HG02885 (cell line): ENCODE results near the gene TARM1.
"Not testable (repeated sequence)": the region's sequence is repeated elsewhere in the genome, so short reads cannot be mapped to it uniquely, and the experiment has no call there.

Experiments
- ATAC-seq: cut with Tn5 transposase; IDR thresholded peaks from one replicate; pipeline ENCODE4 v1.9.1; 2021; ENCODE audit warnings: mild to moderate bottlenecking; ENCODE audit not compliant: unreplicated experiment, poor library complexity

TARM1 gene

GRCh38 chr19:54100561-54100960 is 19.4 kb upstream of the TARM1 start, which contains the start of gene OSCAR:
OSCAR (minus strand) TSS chr19:54100803; CDS start chr19:54100792, 11 bp downstream.
- no peak for ATAC-seq

- not testable (repeated sequence) for ATAC-seq
Measured at GRCh38 chr19:54099903-54100255, 18.7 kb upstream of the TARM1 start.

DNA sequence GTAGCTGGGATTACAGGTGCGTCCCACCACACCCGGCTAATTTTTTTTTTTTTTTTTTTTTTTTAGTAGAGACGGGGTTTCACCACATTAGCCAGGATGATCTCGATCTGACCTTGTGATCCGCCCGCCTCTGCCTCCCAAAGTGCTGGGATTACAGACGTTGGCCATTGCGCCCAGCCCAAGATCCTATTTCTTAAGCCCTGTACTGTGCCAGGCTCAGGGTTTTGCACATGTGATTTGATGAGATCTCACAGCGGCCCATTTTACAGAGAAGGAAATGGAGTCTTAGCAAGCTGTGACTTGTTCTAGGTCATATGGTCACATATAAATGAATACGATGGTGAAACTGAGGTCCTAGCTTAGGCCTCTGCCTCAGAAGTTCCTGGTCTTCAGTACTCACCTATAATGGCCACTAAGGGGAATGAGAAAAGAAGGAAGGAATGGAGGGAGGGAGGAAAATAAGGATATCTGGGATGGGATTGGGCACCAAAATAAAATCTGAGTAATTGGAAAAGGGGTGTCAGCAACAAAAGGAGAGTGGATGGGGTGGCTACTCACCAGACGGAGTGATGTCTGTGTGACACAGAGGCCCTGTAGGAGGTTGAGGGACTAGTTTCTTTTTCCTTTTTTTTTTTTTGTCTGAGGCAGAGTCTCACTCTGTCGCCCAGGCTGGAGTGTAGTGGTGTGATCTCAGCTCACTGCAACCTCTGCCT is 18.2 kb upstream of the TARM1 start:
- ATAC-seq: no peak

- no peak for ATAC-seq
Measured at GRCh38 chr19:54096617-54097106, 15.5 kb upstream of the TARM1 start.

DNA sequence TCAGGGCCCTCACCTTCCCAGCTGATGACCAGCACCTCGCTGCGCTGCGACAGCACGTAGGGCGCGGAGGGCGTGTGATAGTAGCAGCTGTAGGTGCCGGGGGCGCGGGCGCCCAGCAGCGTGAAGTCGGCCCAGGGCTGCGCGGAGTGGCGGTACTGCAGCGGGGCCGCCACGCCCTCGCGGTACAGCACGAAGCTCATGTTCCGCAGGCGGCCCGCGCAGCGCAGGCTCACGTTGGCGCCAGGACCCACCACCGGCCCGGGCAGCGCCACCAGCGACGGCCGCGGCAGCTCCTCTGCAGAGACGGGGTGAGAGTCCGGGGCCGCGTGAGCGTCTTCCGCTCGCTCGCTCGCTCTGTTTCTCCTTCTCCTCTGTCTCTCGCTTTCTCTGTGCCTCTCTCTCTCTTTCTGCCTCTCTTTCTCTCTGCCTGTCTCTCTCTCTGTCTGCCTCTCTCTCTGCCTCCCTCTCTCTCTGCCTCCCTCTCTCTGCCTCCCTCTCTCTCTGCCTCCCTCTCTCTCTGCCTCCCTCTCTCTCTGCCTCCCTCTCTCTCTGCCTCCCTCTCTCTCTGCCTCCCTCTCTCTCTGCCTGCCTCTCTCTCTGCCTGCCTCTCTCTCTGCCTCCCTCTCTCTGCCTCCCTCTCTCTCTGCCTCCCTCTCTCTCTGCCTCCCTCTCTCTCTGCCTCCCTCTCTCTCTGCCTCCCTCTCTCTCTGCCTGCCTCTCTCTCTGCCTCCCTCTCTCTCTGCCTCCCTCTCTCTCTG is 14.9 kb upstream of the TARM1 start:
- ATAC-seq: not testable (repeated sequence)

GRCh38 chr19:54095136-54095858 is 14.1 kb upstream of the TARM1 start:
- ATAC-seq: no peak

- no peak for ATAC-seq
Measured at GRCh38 chr19:54094426-54095000, 13.3 kb upstream of the TARM1 start.

GRCh38 chr19:54084410-54084809 is 3.2 kb upstream of the TARM1 start:
- no peak for ATAC-seq

GRCh38 chr19:54077334-54077733 is 3.8 kb downstream of the TARM1 start:
- ATAC-seq: no peak

DNA sequence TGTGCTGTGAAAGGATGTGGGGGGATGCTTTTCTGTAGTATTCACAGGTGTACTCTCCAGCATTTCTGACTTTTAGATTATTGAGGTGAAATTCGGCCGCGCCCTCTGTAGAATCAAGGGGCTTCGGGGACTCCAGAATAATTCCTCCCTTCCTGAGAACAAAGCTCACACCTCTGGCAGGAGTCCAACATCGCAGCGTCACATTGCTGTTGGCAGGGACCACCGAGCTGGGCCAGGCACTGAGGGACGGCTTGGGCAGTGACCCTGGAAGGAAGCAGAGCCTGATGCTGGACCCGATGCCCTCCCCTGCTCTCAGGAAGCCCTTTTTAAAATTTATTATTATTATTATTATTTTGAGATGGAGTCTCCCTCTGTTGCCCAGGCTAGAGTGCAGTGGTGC is 6.3 kb downstream of the TARM1 start:
- ATAC-seq: no peak

DNA sequence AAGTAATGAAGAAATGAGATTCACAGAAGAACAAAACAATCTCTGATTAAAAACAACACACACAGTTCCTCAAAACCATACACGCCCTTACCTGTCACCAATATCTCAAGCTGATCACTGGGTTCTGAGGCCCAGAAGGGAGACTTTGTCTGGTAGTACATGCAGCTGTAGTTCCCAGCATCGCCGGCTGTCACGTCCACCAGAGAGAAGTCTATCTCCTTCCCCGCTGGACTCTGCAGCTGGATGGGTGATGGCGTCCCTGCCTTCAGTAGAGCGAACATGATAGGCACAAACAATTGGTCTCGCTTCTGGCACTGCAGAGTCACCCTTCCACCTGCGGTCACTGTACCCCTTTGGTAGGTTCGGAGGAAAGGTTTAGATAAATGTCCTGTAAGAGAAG is 7.3 kb downstream of the TARM1 start:
- ATAC-seq: no peak

GRCh38 chr19:54069470-54069869 is 11.7 kb downstream of the TARM1 start:
- no peak for ATAC-seq

DNA sequence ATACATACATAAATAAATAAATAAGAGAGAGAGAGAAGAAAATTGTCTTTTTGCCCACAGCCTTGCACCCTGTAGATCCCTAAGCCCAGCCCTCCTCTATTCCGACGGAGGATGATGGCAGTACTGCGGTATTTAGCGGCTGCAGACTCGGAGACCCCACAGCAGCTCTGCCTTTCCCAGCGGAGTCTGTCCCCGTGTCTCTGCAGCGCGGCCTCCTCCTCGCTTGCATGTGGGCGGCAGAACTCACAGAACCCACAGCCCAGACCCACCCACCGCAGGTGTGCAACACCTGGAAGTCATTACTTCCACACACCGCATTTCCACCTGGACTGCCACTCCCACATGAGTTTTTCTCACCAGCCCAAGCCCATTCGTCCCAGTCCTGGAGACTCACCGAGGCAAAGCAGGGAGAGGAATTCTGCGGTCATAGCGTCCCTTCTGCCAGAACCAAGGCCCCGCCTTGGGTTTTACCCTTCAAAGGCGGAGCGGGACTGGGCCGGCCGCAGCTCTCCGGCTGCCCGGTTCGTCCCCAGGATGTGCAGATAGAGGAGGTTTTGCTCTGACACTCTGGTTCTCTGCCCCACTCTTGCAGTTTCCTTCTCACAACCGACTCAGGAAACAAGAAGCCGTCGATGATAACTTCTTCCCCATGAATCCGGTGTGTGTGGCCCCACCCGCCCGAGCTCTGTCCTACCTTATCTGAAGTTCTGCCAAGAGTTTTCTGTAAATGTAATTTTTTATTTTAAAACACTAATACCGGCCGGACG is 17.6 kb downstream of the TARM1 start, which contains the start of gene VSTM1:
Gene VSTM1, minus strand, starts transcription at position 548 of the 767 bp plus-strand sequence. Its CDS starts 120 bp downstream, at position 428.
- no peak for ATAC-seq

DNA sequence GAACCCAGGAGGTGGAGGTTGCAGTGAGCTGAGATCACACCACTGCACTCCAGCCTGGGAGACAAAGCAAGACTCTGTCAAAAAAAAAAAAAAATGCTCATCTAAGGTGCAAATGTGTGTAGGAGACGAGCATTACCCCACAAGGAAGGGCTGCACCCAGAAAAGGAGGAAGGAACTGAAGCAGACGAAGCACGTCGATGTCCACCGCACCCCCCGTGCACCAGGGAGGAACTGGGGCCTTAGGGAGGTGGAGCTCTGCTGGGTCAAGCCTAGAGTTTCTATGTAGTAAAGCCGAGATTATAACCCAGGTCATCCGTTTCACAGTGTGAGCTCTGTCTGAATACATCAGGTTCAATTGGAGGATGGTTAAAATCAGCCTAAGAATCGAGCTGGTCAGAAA is 18.5 kb downstream of the TARM1 start:
- ATAC-seq: no peak

GRCh38 chr19:54047616-54048015 is 33.5 kb downstream of the TARM1 start:
- ATAC-seq: no peak

DNA sequence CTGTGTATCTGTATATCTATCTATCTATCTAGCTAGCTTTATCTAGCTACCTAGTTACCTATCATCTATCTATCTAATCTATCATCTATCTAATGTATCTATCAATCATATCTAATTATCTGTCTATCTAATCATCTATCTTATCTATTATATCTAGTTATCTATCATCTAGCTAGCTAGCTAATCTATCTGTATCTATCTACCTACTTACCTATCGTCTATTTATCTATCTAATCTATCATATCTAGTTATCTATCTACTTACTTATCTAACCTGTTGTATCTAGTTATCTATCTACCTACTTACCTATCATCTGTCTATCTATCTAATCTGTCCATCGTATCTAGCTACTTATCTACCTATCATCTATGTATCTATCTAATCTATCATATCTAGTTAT is 35.4 kb downstream of the TARM1 start:
- ATAC-seq: no peak

DNA sequence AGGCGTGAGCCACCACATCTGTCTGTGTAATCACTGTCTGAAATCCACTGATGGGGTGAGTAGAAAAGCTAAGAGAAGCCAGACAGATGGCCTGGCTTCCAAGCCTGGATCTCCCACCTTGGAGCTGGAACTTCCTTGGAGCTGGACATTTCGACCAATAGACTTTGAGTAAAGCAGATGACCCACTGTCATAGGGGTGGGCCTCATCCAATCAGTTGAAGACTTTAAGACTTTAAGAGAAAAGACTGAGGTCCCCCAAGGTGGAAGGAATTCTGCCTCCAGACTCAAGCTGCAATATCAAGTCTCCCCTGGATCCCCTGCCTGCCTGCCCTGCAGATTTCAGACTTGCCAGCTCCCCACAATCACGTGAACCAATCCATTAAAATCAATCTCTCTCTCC is 38.2 kb downstream of the TARM1 start:
- no peak for ATAC-seq

DNA sequence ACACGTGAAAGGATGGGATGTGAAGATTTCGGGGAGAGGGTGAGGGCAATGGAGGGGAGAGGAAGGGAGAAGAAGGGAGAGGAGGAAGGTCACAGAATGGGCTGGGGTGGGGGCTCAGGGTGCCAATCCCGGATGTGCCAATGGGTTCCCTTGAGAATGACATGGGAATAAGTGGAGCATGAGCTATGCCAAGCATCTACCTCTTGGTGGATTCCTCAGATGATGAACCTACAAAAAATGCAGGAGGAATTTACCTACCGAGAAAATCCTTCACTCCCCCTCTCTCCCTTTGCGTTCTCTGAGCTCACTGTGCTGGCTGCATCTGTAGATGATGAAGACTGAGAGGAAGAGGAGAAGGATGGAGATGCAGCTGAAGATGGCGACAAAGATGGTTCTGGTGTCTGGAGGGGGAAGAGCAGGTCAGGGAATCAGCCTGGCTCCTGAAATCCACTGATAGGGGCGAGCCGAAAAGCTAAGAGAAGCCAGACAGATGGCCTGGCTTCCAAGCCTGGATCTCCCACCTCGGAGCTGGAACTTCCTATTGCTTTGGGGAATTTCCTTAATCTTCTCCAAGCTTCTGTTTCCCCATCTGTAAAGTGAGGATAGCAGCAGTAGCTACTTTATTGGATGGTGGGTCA is 39.1 kb downstream of the TARM1 start:
- no peak for ATAC-seq

GRCh38 chr19:54040003-54040402 is 41.2 kb downstream of the TARM1 start:
- no peak for ATAC-seq
